H54 (cell line): ENCODE measurements around the gene MAPKAPK3.
"Not testable (repeated sequence)": the region's sequence is repeated elsewhere in the genome, so short reads cannot be mapped to it uniquely, and the experiment has no call there.

Experiments used
- DNase-seq: peaks from one replicate; pipeline ENCODE4 v3.0.0; 2011; ENCODE audit warnings: low spot score, mixed read lengths; ENCODE audit not compliant: insufficient read length
- FAIRE-seq: peaks from 3 replicates; lab custom pipeline; 2011; peaks lifted over from hg19 to GRCh38; lab: Jason Lieb, UNC
- POLR2A ChIP-seq: IDR thresholded peaks from 2 replicates; pipeline ENCODE4 v1.6.1; 2011; ENCODE audit warnings: low read depth, mild to moderate bottlenecking, low read length

Gene MAPKAPK3

GRCh38 chr3:50656417-50657195, 39.7 kb downstream of the MAPKAPK3 start:
- DNase-seq (no peak), FAIRE-seq (no peak)
- TF ChIP-seq POLR2A: no peak

- FAIRE-seq (no peak), DNase-seq (no peak)
- no peak for TF ChIP-seq POLR2A
Observed at GRCh38 chr3:50657407-50657806, 40.5 kb downstream of the MAPKAPK3 start.

- no peak for DNase-seq
- no peak for TF ChIP-seq POLR2A
- FAIRE-seq: no peak
Observed at GRCh38 chr3:50657816-50658215, 40.9 kb downstream of the MAPKAPK3 start.

- FAIRE-seq (no peak), DNase-seq (peak; percentile 57)
- no peak for TF ChIP-seq POLR2A
Observed at GRCh38 chr3:50658416-50658815, 41.5 kb downstream of the MAPKAPK3 start.

- DNase-seq (no peak), FAIRE-seq (no peak)
- TF ChIP-seq POLR2A: no peak
Observed at GRCh38 chr3:50658831-50659230, 41.9 kb downstream of the MAPKAPK3 start.

GRCh38 chr3:50660386-50660785, 43.4 kb downstream of the MAPKAPK3 start:
- DNase-seq (no peak), FAIRE-seq (no peak)
- no peak for TF ChIP-seq POLR2A

GRCh38 chr3:50661321-50661837, 44.4 kb downstream of the MAPKAPK3 start:
- FAIRE-seq: no peak
- DNase-seq: no peak
- TF ChIP-seq POLR2A: no peak

GRCh38 chr3:50662408-50662807, 45.5 kb downstream of the MAPKAPK3 start:
- DNase-seq (no peak), FAIRE-seq (no peak)
- TF ChIP-seq POLR2A: no peak

- FAIRE-seq: no peak
- DNase-seq: no peak
- TF ChIP-seq POLR2A: no peak
Observed at GRCh38 chr3:50665081-50665840, 48.3 kb downstream of the MAPKAPK3 start.

- DNase-seq, FAIRE-seq: not testable (repeated sequence)
Observed at GRCh38 chr3:50665841-50666115, 48.8 kb downstream of the MAPKAPK3 start.

- DNase-seq (no peak), FAIRE-seq (no peak)
- no peak for TF ChIP-seq POLR2A
Observed at GRCh38 chr3:50666837-50667236, 49.9 kb downstream of the MAPKAPK3 start.

GRCh38 chr3:50671331-50671730, 54.4 kb downstream of the MAPKAPK3 start:
- no peak for TF ChIP-seq POLR2A
- DNase-seq (peak; percentile 89), FAIRE-seq (peak; percentile 96)

GRCh38 chr3:50672656-50673055, 55.7 kb downstream of the MAPKAPK3 start:
- FAIRE-seq: no peak
- DNase-seq: no peak
- TF ChIP-seq POLR2A: no peak

- no peak for TF ChIP-seq POLR2A
Observed at GRCh38 chr3:50673931-50674330, 57.0 kb downstream of the MAPKAPK3 start.

GRCh38 chr3:50674349-50675178, 57.6 kb downstream of the MAPKAPK3 start, which contains the start of gene DOCK3:
DOCK3 (plus strand) TSS chr3:50674927; CDS start chr3:50675264, 337 bp downstream.
- TF ChIP-seq POLR2A: 0 out of 2 replicates have a peak, but pooled peaks have one; percentile 31
- FAIRE-seq: no peak
- DNase-seq: peak; percentile 72

More at GRCh38 chr3:50673931-50674330, 57.0 kb downstream of the MAPKAPK3 start:
- DNase-seq (no peak), FAIRE-seq (no peak)
